ENCODE measurements around the gene DAG1.

The DAG1 gene

GRCh38 chr3:49567406-49567805 is 97.3 kb downstream of the DAG1 start:
- TF ChIP-seq GATA1 (IDR thresholded peaks at IDR 0.05; ENCODE audit: low read depth, low read length) (no peak), POLR2A (IDR thresholded peaks at IDR 0.05; ENCODE audit: low read length) (no peak)

GRCh38 chr3:49568965-49569364 is 98.9 kb downstream of the DAG1 start:
- TF ChIP-seq GATA1 (IDR thresholded peaks at IDR 0.05; ENCODE audit: low read depth, low read length) (no peak), POLR2A (IDR thresholded peaks at IDR 0.05; ENCODE audit: low read length) (no peak)
- DNase-seq: no peak

More at GRCh38 chr3:49567406-49567805, 97.3 kb downstream of the DAG1 start:
- no peak for DNase-seq

- no peak for TF ChIP-seq POLR2A (IDR thresholded peaks at IDR 0.05; ENCODE audit: low read length)
- TF ChIP-seq GATA1 (IDR thresholded peaks at IDR 0.05; ENCODE audit: low read depth, low read length): no peak
- DNase-seq: no peak
Measured at GRCh38 chr3:49570028-49570654, 100.1 kb downstream of the DAG1 start.

- no peak for DNase-seq
- TF ChIP-seq POLR2A (IDR thresholded peaks at IDR 0.05; ENCODE audit: low read length): no peak
- no peak for TF ChIP-seq GATA1 (IDR thresholded peaks at IDR 0.05; ENCODE audit: low read depth, low read length)
Measured at GRCh38 chr3:49582177-49582576, 112.1 kb downstream of the DAG1 start.

Measured in erythroblast (primary cell).